GM19395 (cell line): ENCODE results near the gene DUOXA2.
"Not testable (repeated sequence)": the region's sequence is repeated elsewhere in the genome, so short reads cannot be mapped to it uniquely, and the experiment has no call there.

Experiments
- ATAC-seq: cut with Tn5 transposase; IDR thresholded peaks from one replicate; pipeline ENCODE4 v1.9.1; 2021; ENCODE audit warnings: mild to moderate bottlenecking, moderate library complexity; ENCODE audit not compliant: unreplicated experiment

The DUOXA2 gene

GRCh38 chr15:45094358-45094730 lies 19.8 kb upstream of the DUOXA2 start:
- no peak for ATAC-seq

- ATAC-seq = no peak
Measured at GRCh38 chr15:45095661-45096060, 18.5 kb upstream of the DUOXA2 start.

GRCh38 chr15:45097466-45097865 lies 16.7 kb upstream of the DUOXA2 start:
- ATAC-seq = no peak

GRCh38 chr15:45099549-45100165 lies 14.5 kb upstream of the DUOXA2 start:
- ATAC-seq = no peak

GRCh38 chr15:45100884-45101625 lies 13.1 kb upstream of the DUOXA2 start:
- no peak for ATAC-seq

- ATAC-seq = no peak
Measured at GRCh38 chr15:45101749-45102148, 12.4 kb upstream of the DUOXA2 start.

- no peak for ATAC-seq
Measured at GRCh38 chr15:45102226-45102625, 11.9 kb upstream of the DUOXA2 start.

- not testable (repeated sequence) for ATAC-seq
Measured at GRCh38 chr15:45104170-45104569, 10.0 kb upstream of the DUOXA2 start.

- no peak for ATAC-seq
Measured at GRCh38 chr15:45105586-45105985, 8.5 kb upstream of the DUOXA2 start.

- ATAC-seq = no peak
Measured at GRCh38 chr15:45106002-45106790, 7.9 kb upstream of the DUOXA2 start.

GRCh38 chr15:45107941-45108630 lies 6.0 kb upstream of the DUOXA2 start:
- ATAC-seq = no peak

- no peak for ATAC-seq
Measured at GRCh38 chr15:45110256-45110820, 3.8 kb upstream of the DUOXA2 start.

GRCh38 chr15:45111390-45112142 lies 2.6 kb upstream of the DUOXA2 start:
- ATAC-seq = no peak

- no peak for ATAC-seq
Measured at GRCh38 chr15:45112143-45112590, 2.0 kb upstream of the DUOXA2 start.

- no peak for ATAC-seq
Measured at GRCh38 chr15:45112591-45113379, 1.3 kb upstream of the DUOXA2 start.

- no peak for ATAC-seq
Measured at GRCh38 chr15:45113380-45113990, 641 bp upstream of the DUOXA2 start.

GRCh38 chr15:45114751-45115085 lies 592 bp downstream of the DUOXA2 start:
- ATAC-seq = no peak

- ATAC-seq = no peak
Measured at GRCh38 chr15:45115312-45115820, 1.2 kb downstream of the DUOXA2 start.

GRCh38 chr15:45116006-45116481 lies 1.9 kb downstream of the DUOXA2 start:
- ATAC-seq = no peak
